Measurements from ENCODE around the gene C12orf75. TPM values are rescaled to one million over a fixed set of nuclear protein-coding genes. Genes with fewer than 3 reads are reported as not detected.

Gene C12orf75
- total RNA-seq, 4 donors from 2014 or later, result 1.9 to 5.8 (median 4.3) TPM

GRCh38 chr12:105321125-105321524, 9.4 kb upstream of the C12orf75 start:
- intact Hi-C loops (cut with DNase I), result no loop called here
- Histone ChIP-seq H3K4me1 (no peaks in the 10 kb centered on the region), H3K9me3 (no peaks in the 10 kb centered on the region), H3K27ac (no peak overlapping the region), H3K36me3 (no peaks in the 10 kb centered on the region), H3K27me3 (no peaks in the 10 kb centered on the region), H3K4me3 (replicated peaks in 1 of 3) (no peak overlapping the region)
- 19 to 46% methylated on average over 2 of the region's 2 CpGs for WGBS, 2 donors
- TF ChIP-seq CTCF (IDR thresholded peaks at IDR 0.05), result no peak
- TF ChIP-seq POLR2A (IDR thresholded peaks at IDR 0.05), result no peak
- no peak for DNase-seq

GRCh38 chr12:105322070-105322469, 8.4 kb upstream of the C12orf75 start:
- no peaks in the 10 kb centered on the region for H3K4me1 ChIP-seq
- WGBS, 2 donors, result 85 to 87% methylated on average over 4 of the region's 4 CpGs
- no peaks in the 10 kb centered on the region for H3K36me3 ChIP-seq
- H3K9me3 ChIP-seq, result no peaks in the 10 kb centered on the region
- H3K27ac ChIP-seq, result no peak overlapping the region
- DNase-seq, result no peak
- H3K4me3 ChIP-seq (replicated peaks in 1 of 3), result no peak overlapping the region
- intact Hi-C loops (cut with DNase I), result no loop called here
- TF ChIP-seq CTCF (IDR thresholded peaks at IDR 0.05), result no peak
- no peak for TF ChIP-seq POLR2A (IDR thresholded peaks at IDR 0.05)
- H3K27me3 ChIP-seq, result no peaks in the 10 kb centered on the region

GRCh38 chr12:105324704-105325103, 5.8 kb upstream of the C12orf75 start:
- Histone ChIP-seq H3K36me3 (no peaks in the 10 kb centered on the region), H3K4me1 (no peaks in the 10 kb centered on the region), H3K27me3 (no peaks in the 10 kb centered on the region), H3K9me3 (no peaks in the 10 kb centered on the region), H3K27ac (no peak overlapping the region), H3K4me3 (replicated peaks in 1 of 3) (no peak overlapping the region)
- TF ChIP-seq POLR2A (IDR thresholded peaks at IDR 0.05), result no peak
- intact Hi-C loops (cut with DNase I), result no loop called here
- WGBS, 2 donors, result 88 to 98% methylated on average over 2 of the region's 2 CpGs
- no peak for DNase-seq

- H3K4me1 ChIP-seq, result peaks cover 3% of the 10 kb centered on the region in 2 donors
- no peaks in the 10 kb centered on the region for H3K9me3 ChIP-seq
- no peak overlapping the region for H3K4me3 ChIP-seq (replicated peaks in 1 of 3)
- 98 to 99% methylated on average over 2 of the region's 2 CpGs for WGBS, 2 donors
- no peaks in the 10 kb centered on the region for H3K27me3 ChIP-seq
- no peak overlapping the region for H3K27ac ChIP-seq
- no peak for TF ChIP-seq POLR2A (IDR thresholded peaks at IDR 0.05)
- TF ChIP-seq CTCF (IDR thresholded peaks at IDR 0.05), result no peak
- intact Hi-C loops (cut with DNase I), result no loop called here
- no peaks in the 10 kb centered on the region for H3K36me3 ChIP-seq
- no peak for DNase-seq
Measured at GRCh38 chr12:105325117-105325516, 5.4 kb upstream of the C12orf75 start.

GRCh38 chr12:105329926-105330282, 587 bp upstream of the C12orf75 start:
- WGBS, 2 donors, result 10 to 15% methylated on average over 9 of the region's 9 CpGs
- no peak for DNase-seq
- H3K4me1 ChIP-seq, result peaks cover 4 to 10% of the 10 kb centered on the region in 2 donors
- no peaks in the 10 kb centered on the region for H3K36me3 ChIP-seq
- H3K27ac ChIP-seq, result no peak overlapping the region
- intact Hi-C loops (cut with DNase I), result no loop called here
- TF ChIP-seq CTCF (IDR thresholded peaks at IDR 0.05), result no peak
- TF ChIP-seq POLR2A (IDR thresholded peaks at IDR 0.05), result no peak
- no peaks in the 10 kb centered on the region for H3K27me3 ChIP-seq
- H3K9me3 ChIP-seq, result no peaks in the 10 kb centered on the region
- H3K4me3 ChIP-seq (replicated peaks in 1 of 3), result peak overlapping the region in 1 of 3 donors; percentile 71

Measured in thyroid gland (tissue), 4 donors.